GM12878 (cell line): ENCODE results near the gene EAF1. TPM values are rescaled to one million over a fixed set of nuclear protein-coding genes. Genes with fewer than 3 reads are reported as not detected.
"Not testable (repeated sequence)": the region's sequence is repeated elsewhere in the genome, so short reads cannot be mapped to it uniquely, and the experiment has no call there.

ENCODE experiments used
- ATAC-seq: fragments of 200-7000 bp; cut with Tn5 transposase; 3 replicates; pipeline ENCODE4 v1.9.1; 2020; ENCODE audit warnings: mild to moderate bottlenecking, moderate library complexity
- BruUV-seq: library from RNA; stranded (reverse); fragments of 400-500 nt; replicated peaks from 2 replicates; lab custom pipeline; 2021; lab: Mats Ljungman, UMichigan
- CTCF ChIA-PET: fragments of 300-600 bp; sonication (Branson Sonifier 250); formaldehyde crosslinking; extraction: SDS; loops from one replicate; lab custom pipeline; 2021; ENCODE audit warnings: inconsistent platforms; lab: Yijun Ruan, JAX
- POLR2A ChIA-PET: fragments of 350-600 bp; formaldehyde crosslinking; extraction: SDS; loops from one replicate; lab custom pipeline; 2021; ENCODE audit warnings: inconsistent platforms; lab: Charles Lee
- RAD21 ChIA-PET: fragments of 300-600 bp; sonication (Branson Sonifier 250); formaldehyde crosslinking; loops from one replicate; lab custom pipeline; 2023; ENCODE audit warnings: antibody characterized with exemption; ENCODE audit not compliant: unreplicated experiment; lab: Charles Lee
- SMC1A ChIA-PET: fragments of 300-600 bp; sonication (Branson Sonifier 250); formaldehyde crosslinking; loops from one replicate; lab custom pipeline; 2023; ENCODE audit not compliant: unreplicated experiment, uncharacterized antibody; lab: Charles Lee
- DNase-seq: peaks from one replicate; pipeline ENCODE4 v3.0.0-alpha.2; 2011; ENCODE audit warnings: low read depth, low spot score
- FAIRE-seq: peaks from 3 replicates; lab custom pipeline; 2011; peaks lifted over from hg19 to GRCh38; lab: Jason Lieb, UNC
- H2AFZ ChIP-seq: 2 replicates; pipeline ENCODE4 v1.6.0; 2011; ENCODE audit warnings: low read depth, low read length, control low read depth; ENCODE audit not compliant: control insufficient read depth
- H3K27ac ChIP-seq: 2 replicates; pipeline ENCODE4 v1.5.1; 2011; ENCODE audit warnings: control low read depth; ENCODE audit not compliant: control insufficient read depth, insufficient read depth
- H3K27me3 ChIP-seq, 2 experiments: replicated peaks in 1 of 2; 2 replicates each; pipeline versions ENCODE4 v1.6.0 to v1.6.1; 2011; ENCODE audit warnings: low read length in 1 of 2; ENCODE audit not compliant: control insufficient read depth in 2 of 2, insufficient read depth in 2 of 2
- H3K36me3 ChIP-seq, 2 experiments: 2 replicates each; pipeline ENCODE4 v1.5.1; 2011; ENCODE audit warnings: low read length in 1 of 2; ENCODE audit not compliant: control insufficient read depth in 2 of 2, insufficient read depth in 2 of 2
- H3K4me1 ChIP-seq: 2 replicates; pipeline ENCODE4 v1.6.1; 2011; ENCODE audit warnings: mild to moderate bottlenecking, low read length, moderate library complexity, mixed read lengths; ENCODE audit not compliant: control insufficient read depth, insufficient read depth
- H3K4me2 ChIP-seq: 2 replicates; pipeline ENCODE4 v1.6.0; 2011; ENCODE audit warnings: control low read depth; ENCODE audit not compliant: control insufficient read depth, insufficient read depth
- H3K4me3 ChIP-seq: fragments of 200-600 bp; sonication (generic); 2 replicates; pipeline ENCODE4 v1.5.1; 2016
- H3K79me2 ChIP-seq: 2 replicates; pipeline ENCODE4 v1.6.0; 2011; ENCODE audit warnings: low read length; ENCODE audit not compliant: control insufficient read depth, insufficient read depth
- H3K9ac ChIP-seq: 2 replicates; pipeline ENCODE4 v1.8.0; 2011; ENCODE audit warnings: low read length, control low read depth, mixed read lengths; ENCODE audit not compliant: control insufficient read depth, insufficient read depth
- H3K9me3 ChIP-seq: replicated peaks from 3 replicates; pipeline ENCODE4 v1.5.1; 2011; ENCODE audit warnings: mild to moderate bottlenecking, low read length; ENCODE audit not compliant: control insufficient read depth, insufficient read depth
- H4K20me1 ChIP-seq: 2 replicates; pipeline ENCODE4 v1.6.0; 2011; ENCODE audit not compliant: control insufficient read depth, insufficient read depth
- CBFB ChIP-seq: IDR thresholded peaks from 2 replicates; pipeline ENCODE4 v1.6.1; 2016; ENCODE audit warnings: antibody characterized with exemption, low read depth
- GABPA ChIP-seq: IDR thresholded peaks from 2 replicates; pipeline ENCODE4 v1.6.1; 2014; ENCODE audit warnings: antibody characterized with exemption, low read depth, mild to moderate bottlenecking, inconsistent platforms
- HDAC6 ChIP-seq: fragments of 200-600 bp; sonication (generic); IDR thresholded peaks from one replicate; pipeline ENCODE4 v1.8.0; 2017; ENCODE audit warnings: antibody characterized with exemption; ENCODE audit not compliant: unreplicated experiment
- LARP7 ChIP-seq: fragments of 450-650 bp; IDR thresholded peaks from 2 replicates; pipeline ENCODE4 v1.6.1; 2017; ENCODE audit warnings: mild to moderate bottlenecking
- MTA2 ChIP-seq: fragments of 450-650 bp; IDR thresholded peaks from 2 replicates; pipeline ENCODE4 v1.6.1; 2016; ENCODE audit warnings: low read depth, mild to moderate bottlenecking, moderate library complexity
- PAX8 ChIP-seq: fragments of 450-650 bp; IDR thresholded peaks from 2 replicates; pipeline ENCODE4 v1.6.1; 2017; ENCODE audit warnings: mild to moderate bottlenecking, moderate library complexity
- STAT1 ChIP-seq: fragments of 450-650 bp; conservative IDR thresholded peaks from 2 replicates; pipeline ENCODE4 v1.6.1; 2014; ENCODE audit warnings: antibody characterized with exemption, mild to moderate bottlenecking
- TARDBP ChIP-seq: IDR thresholded peaks from 2 replicates; pipeline ENCODE4 v1.6.1; 2016; ENCODE audit warnings: borderline replicate concordance
- TCF12 ChIP-seq: IDR thresholded peaks from 2 replicates; pipeline ENCODE4 v1.6.1; 2011; ENCODE audit warnings: low read depth, mild to moderate bottlenecking, low read length
- ZBTB11 ChIP-seq: fragments of 450-650 bp; formaldehyde crosslinking; IDR thresholded peaks from 2 replicates; pipeline ENCODE4 v1.5.0; 2022; ENCODE audit warnings: mild to moderate bottlenecking, missing genetic modification characterization
- WGBS: methylation state at CpG from one replicate; pipeline ENCODE4 v1.1.6; 2016; ENCODE audit warnings: low lambda C conversion rate; ENCODE audit not compliant: insufficient replicate concordance, insufficient coverage; ENCODE audit errors: missing lambda C conversion rate; 5-methylcytosine and 5-hydroxymethylcytosine counted together
- in situ Hi-C: fragments of 300-500 bp; cut with MboI; formaldehyde crosslinking; loops from 9 replicates; pipeline ENCODE4 v1.14.3; 2018; ENCODE audit warnings: mixed read lengths
- intact Hi-C: fragments of 100-400 bp; cut with micrococcal nuclease; formaldehyde crosslinking; loops from one replicate; pipeline ENCODE4 v1.14.2; 2022; ENCODE audit not compliant: unreplicated experiment
- polyA plus RNA-seq, 11 experiments: library from polyadenylated mRNA; depleted of rRNA in 4 of 11; unstranded in 6 of 11; stranded (reverse) in 5 of 11; fragments of >200 nt; fragmentation: Nextera tagmentation in 4 of 11; fragmentation: Illumina TruSeq in 1 of 11; extraction: Ambion mirVana in 4 of 11; extraction: Trizol in 1 of 11; gene quantifications; 1 replicate in 1 of 11; 2 replicates in 10 of 11; pipeline versions ENCODE4 v1.2.1 to v1.2.3, GENCODE V29; 2011 to 2016; ENCODE audit warnings: inconsistent platforms in 2 of 11, missing spikeins in 2 of 11, low read depth in 1 of 11
- total RNA-seq, 4 experiments: library from RNA; depleted of rRNA in 3 of 4; stranded (reverse); fragments of >200 nt in 3 of 4; fragmentation: Illumina TruSeq in 1 of 4; extraction: Trizol in 1 of 4; gene quantifications; 2 replicates each; pipeline versions ENCODE4 v1.2.1 to v1.2.3, GENCODE V29; 2013 to 2021

EAF1 gene
- total and polyA plus RNA-seq, 10 of the 15 experiments (the other 5 are each of a cell fraction or from before 2014, with no cell fraction given), result 6.8 to 21.6 (median 15.6) TPM

GRCh38 chr3:15385901-15386653 is 41.3 kb upstream of the EAF1 start:
- ATAC-seq, result no peak
- in situ Hi-C loops (no loop called here), intact Hi-C loops (loop anchor here (2.0 kb wide), 1 partner anchor 13 kb away; no protein-coding TSS in a partner anchor)
- H3K27ac ChIP-seq, result peak overlapping the region; percentile 93
- no peak overlapping the region for H3K9ac ChIP-seq
- WGBS, result 58% methylated on average over 1 of the region's 1 CpG
- RAD21 ChIA-PET, result interaction anchor here (0.6 to 3.3 kb wide), 12 partner anchors 12 to 206 kb away, joined by 3 to 35 read pairs (median 14); partner anchors contain the start of gene CAPN7
- TF ChIP-seq TARDBP, result no peak
- no peak for TF ChIP-seq STAT1
- no peak for TF ChIP-seq GABPA
- no peak for TF ChIP-seq MTA2
- TF ChIP-seq PAX8, result no peak
- TF ChIP-seq ZBTB11 (CRISPR knock-in tag), result no peak
- TF ChIP-seq TCF12, result no peak
- no peak for TF ChIP-seq CBFB
- TF ChIP-seq HDAC6, result no peak
- TF ChIP-seq LARP7, result no peak
- H3K36me3 ChIP-seq, result no peaks in the 10 kb centered on the region
- no peaks in the 10 kb centered on the region for H3K27me3 ChIP-seq
- peaks cover 9% of the 10 kb centered on the region for H3K9me3 ChIP-seq
- no peak for DNase-seq
- no peak overlapping the region for H2AFZ ChIP-seq
- SMC1A ChIA-PET, result interaction anchor here (0.8 to 6.4 kb wide), 13 partner anchors 10 to 336 kb away, joined by 3 to 69 read pairs (median 8); no protein-coding TSS in a partner anchor
- peak overlapping the region; percentile 29; the same call in 1 of the 2 replicates for H3K4me3 ChIP-seq
- H3K79me2 ChIP-seq, result no peaks in the 10 kb centered on the region
- CTCF ChIA-PET, result interaction anchor here (0.9 to 6.3 kb wide), 12 partner anchors 13 to 244 kb away, joined by 3 to 98 read pairs (median 11); no protein-coding TSS in a partner anchor
- FAIRE-seq, result no peak
- peak overlapping the region; percentile 73; the same call in 1 of the 2 replicates for H3K4me2 ChIP-seq
- POLR2A ChIA-PET, result interaction anchor here (0.7 to 3.3 kb wide), 4 partner anchors 24 to 179 kb away, joined by 3 to 13 read pairs (median 5); no protein-coding TSS in a partner anchor
- H4K20me1 ChIP-seq, result no peaks in the 10 kb centered on the region
- no TSS peak for BruUV-seq
- H3K4me1 ChIP-seq, result peaks cover 79% of the 10 kb centered on the region

GRCh38 chr3:15386654-15386955 is 40.8 kb upstream of the EAF1 start:
- ChIA-PET POLR2A (interaction anchor here (0.7 to 1.2 kb wide), 3 partner anchors 29 to 32 kb away, joined by 3 to 4 read pairs (median 4); no protein-coding TSS in a partner anchor), RAD21 (interaction anchor here (1.1 kb wide), 1 partner anchor 16 kb away, joined by 4 read pairs; no protein-coding TSS in a partner anchor), SMC1A (interaction anchor here (3.6 to 6.4 kb wide), 5 partner anchors 12 to 171 kb away, joined by 18 to 59 read pairs (median 30); no protein-coding TSS in a partner anchor), CTCF (interaction anchor here (0.9 to 6.3 kb wide), 6 partner anchors 12 to 183 kb away, joined by 3 to 98 read pairs (median 16); no protein-coding TSS in a partner anchor)
- BruUV-seq, H3K9ac ChIP-seq, H3K79me2 ChIP-seq, in situ Hi-C loops, intact Hi-C loops, ATAC-seq, FAIRE-seq, H3K4me2 ChIP-seq, H3K4me3 ChIP-seq, H2AFZ ChIP-seq, H3K9me3 ChIP-seq, DNase-seq, H3K27me3 ChIP-seq, H4K20me1 ChIP-seq, H3K36me3 ChIP-seq: not testable (repeated sequence)
- 98% methylated on average over 4 of the region's 5 CpGs for WGBS
- Histone ChIP-seq H3K4me1 (peaks cover 79% of the 10 kb centered on the region), H3K27ac (peak overlapping the region; percentile 93; the same call in 1 of the 2 replicates)
